Stimulated activated CD8-positive, alpha-beta memory T cell treated with anti-CD3 and anti-CD28 coated beads, Interleukin-7, amount 100 ng/mL, for 4 hours (primary cell): ENCODE results near the gene PARVB.

Experiments used
- DNase-seq, 2 donors: peaks; one replicate each; pipeline ENCODE4 v3.0.0-alpha.2; 2020; ENCODE audit warnings: low read depth in 2 of 2

Gene PARVB

GRCh38 chr22:44161673-44162072, 137.6 kb downstream of the PARVB start:
- DNase-seq: no peak

GRCh38 chr22:44162960-44163359, 138.9 kb downstream of the PARVB start:
- DNase-seq: no peak

GRCh38 chr22:44163536-44163935, 139.4 kb downstream of the PARVB start:
- no peak for DNase-seq

DNA sequence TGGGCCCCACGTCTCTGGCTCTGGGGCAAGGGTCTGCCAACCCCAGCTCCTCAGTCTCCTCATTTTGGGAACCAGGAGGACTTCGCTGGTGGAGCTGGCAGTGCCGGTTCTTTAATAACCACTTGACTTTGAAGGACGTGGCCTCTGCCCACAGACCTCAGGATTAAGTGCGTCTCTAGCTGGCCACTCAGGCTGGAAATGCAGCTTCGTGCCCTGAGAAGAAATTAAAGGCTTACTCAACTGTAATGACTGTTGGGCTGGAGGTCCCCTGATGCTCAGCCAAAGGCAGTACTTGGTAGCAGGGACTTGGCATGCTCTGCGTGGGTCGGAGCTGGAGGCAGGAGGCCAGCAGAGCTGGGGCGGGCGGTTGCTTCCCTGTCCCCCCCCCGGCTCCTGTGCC, 139.9 kb downstream of the PARVB start:
- DNase-seq: no peak

DNA sequence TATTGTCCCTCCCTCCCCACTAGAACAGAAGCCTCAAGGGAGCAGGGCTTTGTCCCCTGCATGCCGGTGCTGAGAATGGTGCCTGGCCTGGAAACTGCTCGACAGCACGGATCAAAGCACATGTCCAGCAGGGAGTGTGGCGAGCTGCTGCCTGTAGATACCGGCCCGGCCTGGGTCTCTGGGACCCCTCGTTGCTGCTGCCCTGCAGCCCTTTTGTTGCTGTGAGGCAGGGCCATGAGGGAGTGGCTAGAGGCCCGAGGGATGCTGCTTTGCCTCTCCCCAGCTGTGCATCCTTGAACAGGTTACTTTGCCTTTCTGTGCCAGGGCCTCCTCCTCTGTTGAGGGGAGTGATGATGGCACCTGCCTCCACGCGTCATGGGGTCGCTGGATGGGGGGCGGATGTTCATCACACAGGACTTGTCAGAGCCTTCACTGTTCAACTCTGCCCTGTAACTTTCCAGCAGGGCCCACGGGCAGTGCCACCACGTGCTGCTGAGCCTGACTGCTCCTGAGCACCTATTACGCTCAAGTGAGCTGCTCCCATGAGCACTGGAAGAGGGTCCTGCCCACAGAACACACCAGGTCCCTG, 141.3 kb downstream of the PARVB start:
- DNase-seq: no peak

GRCh38 chr22:44166498-44167276, 142.6 kb downstream of the PARVB start:
- DNase-seq: no peak

- DNase-seq: no peak
Measured at GRCh38 chr22:44167501-44167900, 143.4 kb downstream of the PARVB start.

DNA sequence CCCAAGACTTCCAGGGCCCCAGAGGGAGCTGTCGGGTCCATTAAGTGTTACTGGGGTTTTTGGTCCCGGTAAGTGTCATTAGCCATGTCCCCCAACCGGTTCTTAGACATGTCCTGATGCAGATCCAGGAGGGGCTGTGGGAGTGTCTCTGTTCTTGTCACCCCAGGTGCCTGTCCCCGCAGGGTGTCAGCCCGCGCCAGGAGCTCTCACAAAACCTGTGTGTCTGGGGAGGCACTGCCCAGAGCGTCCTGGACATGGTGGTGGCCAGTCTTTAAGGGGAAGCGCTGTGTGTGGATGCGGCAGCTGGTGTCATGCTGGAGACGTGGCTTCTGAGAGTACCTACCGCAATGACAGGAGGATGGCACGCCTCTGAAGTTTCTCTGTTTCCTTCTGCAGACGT, 144.1 kb downstream of the PARVB start:
- no peak for DNase-seq

DNA sequence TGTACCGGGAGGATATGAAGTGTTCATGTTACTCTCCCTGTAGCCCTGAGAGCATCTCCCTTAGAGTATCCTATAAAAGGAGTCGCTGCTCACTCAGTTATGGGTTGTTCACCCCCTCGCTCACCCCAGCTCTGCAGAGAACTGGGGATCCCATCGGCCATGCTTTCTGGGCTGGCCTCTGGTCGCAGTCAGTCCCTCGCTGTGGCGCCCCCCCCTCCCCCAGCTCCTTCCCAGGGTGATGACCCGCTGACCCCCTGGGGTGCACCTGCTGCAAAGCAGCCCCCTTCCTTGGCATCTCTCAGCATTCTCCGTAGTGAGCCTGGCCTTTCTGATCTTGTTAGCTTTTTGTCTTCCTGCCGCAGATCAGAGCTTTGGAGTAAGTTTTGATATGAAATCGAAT, 146.4 kb downstream of the PARVB start:
- no peak for DNase-seq

DNA sequence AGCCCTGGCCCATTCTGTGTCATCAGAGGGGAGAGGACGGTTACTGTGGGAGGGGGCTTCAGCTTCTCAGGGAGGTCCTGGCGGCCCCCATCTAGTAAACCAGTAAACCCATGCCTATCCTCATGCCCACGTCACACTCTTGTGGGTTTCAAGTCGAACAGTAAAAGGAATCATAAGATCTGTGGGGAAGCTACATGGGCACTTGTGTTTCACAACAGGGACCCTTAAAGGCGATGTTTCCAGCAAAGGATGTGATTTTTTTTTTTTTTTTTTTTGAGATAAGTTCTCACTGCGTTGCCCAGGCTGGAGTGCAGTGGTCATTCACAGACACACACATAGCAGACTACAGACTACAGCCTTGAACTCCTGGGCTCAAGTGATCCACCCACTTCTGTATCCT, 147.5 kb downstream of the PARVB start:
- no peak for DNase-seq

DNA sequence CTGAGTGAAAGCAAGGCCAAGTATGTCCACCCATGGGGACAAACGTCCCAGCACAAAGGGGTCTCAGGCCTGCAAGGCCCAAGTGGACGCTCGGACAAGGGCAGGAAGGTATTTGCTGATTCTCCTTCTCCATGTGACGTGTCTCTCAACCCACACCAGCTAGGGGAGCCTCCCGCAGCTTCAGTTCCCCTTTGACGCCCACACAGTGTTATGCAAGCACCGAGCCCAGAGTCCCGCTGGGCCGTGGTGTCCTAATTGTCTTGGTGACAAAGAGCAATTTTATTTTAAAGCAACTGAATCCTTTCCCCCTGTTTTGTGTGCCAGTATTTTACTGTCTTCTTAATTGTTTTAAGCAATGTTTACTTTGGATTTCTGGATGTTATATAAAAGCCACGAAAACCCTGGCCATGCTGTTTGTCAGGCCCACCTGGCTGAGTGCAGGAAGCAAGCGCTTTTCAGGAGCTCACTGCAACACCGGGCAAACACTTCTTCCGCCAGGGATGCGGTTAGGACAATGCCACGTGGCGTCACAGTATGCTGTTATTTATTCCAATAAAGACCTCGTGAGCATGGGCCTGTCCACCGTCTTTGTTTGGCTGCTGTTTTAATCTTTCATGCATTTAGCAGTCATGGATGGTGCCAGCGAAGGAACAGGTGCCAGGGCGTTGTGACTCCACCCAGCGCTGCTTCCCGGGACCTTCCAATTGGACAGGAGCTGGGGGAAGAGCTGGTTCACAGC, 148.4 kb downstream of the PARVB start:
- DNase-seq: peak in 1 of 2 donors; percentile 10

GRCh38 chr22:44173154-44173553, 149.1 kb downstream of the PARVB start:
- DNase-seq: no peak

- no peak for DNase-seq
Measured at GRCh38 chr22:44175676-44176075, 151.6 kb downstream of the PARVB start.

DNA sequence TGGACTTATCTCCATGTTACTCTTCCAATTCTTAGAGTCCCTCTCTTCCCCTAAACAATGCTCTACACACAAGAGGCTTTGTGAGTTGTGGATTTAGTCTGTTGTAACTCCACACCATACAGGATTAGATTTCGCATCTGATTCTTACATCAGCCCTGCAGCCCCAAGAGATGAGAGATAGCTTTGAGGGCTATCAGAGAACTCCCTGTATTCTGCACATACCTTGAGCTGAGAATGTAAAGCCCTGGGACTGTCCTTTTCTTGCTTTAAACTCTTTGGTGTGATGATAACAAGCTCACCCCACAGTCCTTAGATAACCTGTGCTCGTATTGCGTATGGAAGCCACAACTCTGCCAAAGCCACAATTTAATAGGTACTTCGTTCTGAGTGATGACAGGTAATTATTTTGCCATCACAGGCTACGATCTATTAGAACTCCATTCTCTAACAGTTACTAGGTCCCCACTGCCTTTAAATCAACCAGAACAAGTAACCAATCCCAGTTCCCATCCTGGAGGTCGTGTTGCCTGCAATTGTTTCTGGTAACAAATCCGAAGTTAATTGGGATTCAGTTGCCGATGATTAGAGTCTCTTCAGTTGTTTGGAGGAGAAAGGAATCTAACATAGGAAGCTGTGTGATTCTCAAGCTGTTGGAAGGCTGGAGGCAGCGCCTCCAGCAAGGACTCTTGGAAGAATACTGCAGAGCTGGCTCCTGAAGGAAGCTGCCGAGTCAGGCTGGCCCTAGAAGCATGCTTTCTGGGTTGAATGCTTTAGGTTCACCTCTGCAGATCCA, 155.3 kb downstream of the PARVB start:
- no peak for DNase-seq

- DNase-seq: peak in 1 of 2 donors; percentile 8
Measured at GRCh38 chr22:44179989-44180705, 156.0 kb downstream of the PARVB start.

- peak in 1 of 2 donors; percentile 24 for DNase-seq
Measured at GRCh38 chr22:44180706-44181032, 156.6 kb downstream of the PARVB start, which contains the start of gene PARVG. Gene PARVG (plus strand): TSS chr22:44180925. CDS start chr22:44183330, 2,405 bp downstream.

DNA sequence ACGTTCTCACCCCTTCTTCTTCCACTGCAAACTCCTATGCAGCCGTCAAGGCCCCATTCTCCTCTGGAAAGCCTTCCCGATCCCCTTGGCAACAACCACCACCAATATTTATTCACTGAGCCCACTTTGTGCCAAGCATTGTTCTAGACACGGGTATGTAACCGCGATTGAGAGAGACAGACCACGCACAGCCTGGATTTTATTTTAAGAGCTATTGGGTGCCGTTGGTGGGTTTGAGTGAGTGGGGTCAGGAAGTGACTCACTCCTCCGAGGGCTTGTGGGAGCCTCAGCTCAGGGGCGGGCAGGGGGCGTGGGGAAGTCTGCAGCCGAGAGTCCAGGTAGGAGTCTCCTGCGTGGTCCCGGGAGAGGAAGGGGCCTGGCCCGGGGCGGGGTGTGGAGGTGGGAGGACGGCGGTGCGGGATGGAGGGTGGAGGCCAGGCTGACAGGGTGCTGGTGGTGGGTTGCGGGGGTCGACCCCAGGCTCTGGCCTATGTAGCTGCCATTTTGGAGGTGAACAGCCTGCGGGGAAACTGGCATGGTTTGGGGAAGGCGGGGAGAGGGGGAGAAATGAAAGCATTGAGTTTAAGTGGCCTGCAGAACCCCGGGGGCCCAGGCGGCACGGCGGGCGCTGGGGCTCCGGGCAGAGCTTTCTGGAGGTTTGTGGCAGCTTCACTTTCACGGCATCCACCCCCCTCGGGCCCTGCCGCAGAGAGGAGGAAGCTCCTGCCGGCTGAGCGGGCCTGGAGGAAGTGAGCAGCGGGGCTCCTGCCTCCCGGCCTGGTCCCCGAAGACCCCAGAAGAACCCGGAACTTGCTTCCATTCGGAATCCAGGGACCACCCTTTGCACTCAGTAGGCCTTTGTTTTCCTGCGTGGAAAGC, 157.2 kb downstream of the PARVB start:
- peak; percentile 59 to 71 for DNase-seq

- no peak for DNase-seq
Measured at GRCh38 chr22:44181912-44182587, 157.9 kb downstream of the PARVB start.

GRCh38 chr22:44182588-44183286, 158.6 kb downstream of the PARVB start:
- peak in 1 of 2 donors; percentile 26 for DNase-seq
